ENCODE results near the gene ZDHHC17.

DNA sequence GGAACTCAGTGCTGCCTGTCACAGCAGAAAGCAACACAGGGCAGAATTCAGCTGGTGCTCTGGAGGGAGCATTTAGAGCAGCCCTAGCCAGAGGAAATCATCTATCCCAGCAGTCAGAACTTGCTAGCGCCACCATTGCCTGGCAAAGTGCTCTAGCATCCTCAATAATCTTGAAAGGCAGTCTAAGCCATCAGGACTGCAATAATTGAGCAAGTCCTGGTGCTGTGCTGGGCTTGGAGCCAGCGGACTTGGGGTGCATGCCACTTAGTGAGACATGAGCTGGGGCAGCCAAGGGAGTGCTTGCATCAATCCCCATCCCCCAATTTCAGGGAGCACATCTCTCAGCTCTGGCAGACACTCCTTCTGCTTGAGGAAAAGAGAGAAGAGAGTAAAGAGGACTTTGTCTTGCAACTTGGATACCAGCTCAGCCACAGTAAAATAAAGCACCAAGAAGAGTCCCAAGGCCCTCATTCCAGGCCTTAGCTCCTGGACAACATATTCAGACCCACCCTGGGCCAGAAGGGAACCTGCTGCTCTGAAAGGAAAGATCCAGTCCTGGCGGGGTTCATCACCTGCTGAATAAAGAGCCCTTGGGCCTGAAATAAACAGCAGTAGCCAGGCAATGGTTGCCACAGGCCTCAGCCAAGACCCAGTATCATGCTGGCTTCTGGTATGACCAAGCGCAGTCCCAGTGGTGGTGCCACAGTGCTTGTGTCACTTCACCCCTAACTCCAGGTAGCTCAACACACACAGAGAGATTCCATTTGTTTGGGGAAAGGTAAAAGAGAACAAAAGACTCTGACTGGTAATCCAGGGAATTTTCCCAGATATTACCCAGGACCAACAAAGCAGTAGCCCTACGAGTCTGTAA is 44.5 kb upstream of the ZDHHC17 start:
- TF ChIP-seq TCF12 (IDR thresholded peaks at IDR 0.05; ENCODE audit: low read depth) (no peak), CEBPB (IDR thresholded peaks at IDR 0.05) (no peak), EP300 (IDR thresholded peaks at IDR 0.05; ENCODE audit: borderline replicate concordance) (no peak), EGR1 (IDR thresholded peaks at IDR 0.05) (no peak), CREB1 (IDR thresholded peaks at IDR 0.05; ENCODE audit: low read depth) (no peak), ZBTB7A (IDR thresholded peaks at IDR 0.05; ENCODE audit: low read depth) (no peak), YY1 (IDR thresholded peaks at IDR 0.05; ENCODE audit: low read depth) (no peak), NFIC (IDR thresholded peaks at IDR 0.05) (no peak), TEAD4 (IDR thresholded peaks at IDR 0.05) (no peak)
- TF ChIP-seq, protein P1, sequence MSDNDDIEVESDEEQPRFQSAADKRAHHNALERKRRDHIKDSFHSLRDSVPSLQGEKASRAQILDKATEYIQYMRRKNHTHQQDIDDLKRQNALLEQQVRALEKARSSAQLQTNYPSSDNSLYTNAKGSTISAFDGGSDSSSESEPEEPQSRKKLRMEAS (IDR thresholded peaks at IDR 0.05) = no peak
- TF ChIP-seq, protein P2, sequence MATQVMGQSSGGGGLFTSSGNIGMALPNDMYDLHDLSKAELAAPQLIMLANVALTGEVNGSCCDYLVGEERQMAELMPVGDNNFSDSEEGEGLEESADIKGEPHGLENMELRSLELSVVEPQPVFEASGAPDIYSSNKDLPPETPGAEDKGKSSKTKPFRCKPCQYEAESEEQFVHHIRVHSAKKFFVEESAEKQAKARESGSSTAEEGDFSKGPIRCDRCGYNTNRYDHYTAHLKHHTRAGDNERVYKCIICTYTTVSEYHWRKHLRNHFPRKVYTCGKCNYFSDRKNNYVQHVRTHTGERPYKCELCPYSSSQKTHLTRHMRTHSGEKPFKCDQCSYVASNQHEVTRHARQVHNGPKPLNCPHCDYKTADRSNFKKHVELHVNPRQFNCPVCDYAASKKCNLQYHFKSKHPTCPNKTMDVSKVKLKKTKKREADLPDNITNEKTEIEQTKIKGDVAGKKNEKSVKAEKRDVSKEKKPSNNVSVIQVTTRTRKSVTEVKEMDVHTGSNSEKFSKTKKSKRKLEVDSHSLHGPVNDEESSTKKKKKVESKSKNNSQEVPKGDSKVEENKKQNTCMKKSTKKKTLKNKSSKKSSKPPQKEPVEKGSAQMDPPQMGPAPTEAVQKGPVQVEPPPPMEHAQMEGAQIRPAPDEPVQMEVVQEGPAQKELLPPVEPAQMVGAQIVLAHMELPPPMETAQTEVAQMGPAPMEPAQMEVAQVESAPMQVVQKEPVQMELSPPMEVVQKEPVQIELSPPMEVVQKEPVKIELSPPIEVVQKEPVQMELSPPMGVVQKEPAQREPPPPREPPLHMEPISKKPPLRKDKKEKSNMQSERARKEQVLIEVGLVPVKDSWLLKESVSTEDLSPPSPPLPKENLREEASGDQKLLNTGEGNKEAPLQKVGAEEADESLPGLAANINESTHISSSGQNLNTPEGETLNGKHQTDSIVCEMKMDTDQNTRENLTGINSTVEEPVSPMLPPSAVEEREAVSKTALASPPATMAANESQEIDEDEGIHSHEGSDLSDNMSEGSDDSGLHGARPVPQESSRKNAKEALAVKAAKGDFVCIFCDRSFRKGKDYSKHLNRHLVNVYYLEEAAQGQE (IDR thresholded peaks at IDR 0.05; ENCODE audit: low read depth) = no peak
- TF ChIP-seq, protein P3, sequence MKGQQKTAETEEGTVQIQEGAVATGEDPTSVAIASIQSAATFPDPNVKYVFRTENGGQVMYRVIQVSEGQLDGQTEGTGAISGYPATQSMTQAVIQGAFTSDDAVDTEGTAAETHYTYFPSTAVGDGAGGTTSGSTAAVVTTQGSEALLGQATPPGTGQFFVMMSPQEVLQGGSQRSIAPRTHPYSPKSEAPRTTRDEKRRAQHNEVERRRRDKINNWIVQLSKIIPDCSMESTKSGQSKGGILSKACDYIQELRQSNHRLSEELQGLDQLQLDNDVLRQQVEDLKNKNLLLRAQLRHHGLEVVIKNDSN (IDR thresholded peaks at IDR 0.05) = no peak

All from Ishikawa (cell line).